ENCODE data around the gene ARMC12.
"Not testable (repeated sequence)": the region's sequence is repeated elsewhere in the genome, so short reads cannot be mapped to it uniquely, and the experiment has no call there.

GRCh38 chr6:35734319-35734718 lies 2.5 kb upstream of the ARMC12 start:
- TF ChIP-seq CTCF (IDR thresholded peaks at IDR 0.05; ENCODE audit: insufficient read depth, low read length); GABPA (IDR thresholded peaks at IDR 0.05; ENCODE audit: low read depth); REST (IDR thresholded peaks at IDR 0.05; ENCODE audit: insufficient replicate concordance, low read depth): not testable (repeated sequence)
